HG03066 (cell line): Measurements from ENCODE around the gene BUB1B.

Experiments
- ATAC-seq: cut with Tn5 transposase; IDR thresholded peaks from one replicate; pipeline ENCODE4 v1.9.1; 2021; ENCODE audit warnings: low read depth; ENCODE audit not compliant: unreplicated experiment

The BUB1B gene

DNA sequence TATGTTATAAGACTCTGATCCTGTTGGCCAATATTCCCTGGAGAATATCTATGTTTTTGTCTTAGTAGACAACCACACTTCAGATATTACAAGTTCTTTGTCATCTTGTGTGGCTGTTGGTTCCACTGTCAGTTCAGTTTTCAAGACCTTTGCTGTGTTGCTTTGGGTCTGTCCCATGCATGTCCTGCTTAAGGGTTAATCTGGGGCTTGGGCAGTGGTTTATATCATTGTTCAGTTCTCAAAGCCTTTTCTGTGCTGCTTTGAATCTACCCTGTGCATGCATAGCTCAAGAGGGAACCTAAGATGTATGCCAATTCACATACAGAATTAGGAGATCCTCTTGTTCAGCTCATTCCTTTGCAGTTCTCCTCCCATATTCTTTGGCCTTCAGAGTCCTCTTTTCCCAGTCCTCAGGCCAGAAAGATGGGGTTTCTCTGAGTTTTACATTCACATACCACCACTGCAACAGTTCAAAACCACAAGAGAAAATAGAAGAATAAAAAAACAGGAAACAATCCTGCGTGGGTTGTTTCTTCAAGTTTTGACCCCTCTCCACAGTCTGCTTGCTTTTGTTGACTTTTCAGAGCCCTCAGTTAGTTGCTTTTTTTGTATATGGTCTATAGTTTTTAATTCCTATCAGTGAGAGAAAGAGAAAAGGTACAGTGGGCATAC lies 21.6 kb downstream of the BUB1B start:
- ATAC-seq, result no peak

DNA sequence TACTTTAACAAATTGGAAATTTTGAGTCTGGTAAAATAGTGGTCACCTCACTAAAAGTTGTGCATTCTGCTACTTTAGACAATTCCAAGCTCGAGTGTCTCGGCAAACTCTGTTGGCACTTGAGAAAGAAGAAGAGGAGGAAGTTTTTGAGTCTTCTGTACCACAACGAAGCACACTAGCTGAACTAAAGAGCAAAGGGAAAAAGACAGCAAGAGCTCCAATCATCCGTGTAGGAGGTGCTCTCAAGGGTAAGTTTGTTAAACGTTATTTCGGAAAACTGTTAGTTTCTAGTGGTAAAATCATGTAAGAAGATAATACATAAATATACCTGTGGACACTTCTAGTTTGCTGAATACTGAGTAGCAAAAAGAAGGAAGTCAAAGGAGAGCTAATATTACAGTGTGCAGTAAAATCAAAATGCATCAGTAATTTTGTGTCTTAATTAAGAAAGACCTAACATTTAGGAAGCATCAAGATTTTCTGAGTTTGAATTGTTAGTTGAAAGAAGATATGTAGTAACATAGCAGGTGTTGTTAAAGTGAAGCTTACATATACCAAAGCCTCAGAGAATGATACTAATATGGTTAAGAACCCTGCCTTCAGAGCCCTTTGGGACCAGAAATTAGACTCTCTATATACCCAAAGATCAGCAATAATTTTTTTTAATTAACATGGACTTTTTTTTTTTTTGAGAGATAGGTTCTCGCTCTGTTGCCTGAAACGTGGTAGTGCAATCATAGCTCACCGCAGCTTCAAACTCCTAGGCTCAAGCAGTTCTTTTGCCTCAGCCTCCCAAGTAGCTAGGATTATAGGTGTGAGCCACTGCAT lies 23.0 kb downstream of the BUB1B start:
- no peak for ATAC-seq

DNA sequence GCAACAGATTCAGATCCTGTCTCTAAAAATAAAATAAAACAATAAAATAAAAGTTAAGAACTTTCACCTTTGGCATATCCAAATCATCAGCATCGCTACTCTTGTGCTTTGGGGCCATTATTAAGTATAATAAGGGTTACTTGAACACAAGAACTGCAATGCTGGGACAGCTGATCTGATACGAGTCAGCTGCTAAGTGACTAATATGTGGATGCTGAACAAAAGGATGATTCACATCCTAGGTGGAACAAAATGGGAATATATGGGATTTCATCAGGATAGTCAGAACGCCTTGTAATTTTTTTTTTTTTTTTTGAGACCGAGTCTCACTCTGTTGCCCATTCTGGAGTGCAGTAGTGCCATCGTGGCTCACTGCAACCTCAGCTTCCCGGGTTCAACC lies 29.7 kb downstream of the BUB1B start:
- no peak for ATAC-seq

DNA sequence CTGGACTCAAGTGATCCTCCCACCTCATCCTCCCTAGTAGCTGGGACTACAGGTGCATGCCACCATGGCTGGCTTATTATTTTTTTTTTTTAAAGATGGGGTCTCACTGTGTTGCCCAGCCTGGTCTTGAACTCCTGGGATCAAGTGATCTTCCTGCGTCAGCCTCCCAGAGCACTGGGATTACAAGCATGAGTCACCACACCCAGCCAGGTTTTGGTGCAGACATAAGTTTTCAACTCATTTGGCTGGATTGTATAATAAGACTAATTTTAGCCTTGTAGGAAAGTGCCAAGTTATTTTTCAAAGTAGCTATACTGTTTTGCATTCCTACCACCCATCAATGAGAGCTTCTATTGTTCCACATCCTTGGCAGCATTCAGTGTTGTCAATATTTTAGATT lies 32.1 kb downstream of the BUB1B start:
- ATAC-seq, result no peak

DNA sequence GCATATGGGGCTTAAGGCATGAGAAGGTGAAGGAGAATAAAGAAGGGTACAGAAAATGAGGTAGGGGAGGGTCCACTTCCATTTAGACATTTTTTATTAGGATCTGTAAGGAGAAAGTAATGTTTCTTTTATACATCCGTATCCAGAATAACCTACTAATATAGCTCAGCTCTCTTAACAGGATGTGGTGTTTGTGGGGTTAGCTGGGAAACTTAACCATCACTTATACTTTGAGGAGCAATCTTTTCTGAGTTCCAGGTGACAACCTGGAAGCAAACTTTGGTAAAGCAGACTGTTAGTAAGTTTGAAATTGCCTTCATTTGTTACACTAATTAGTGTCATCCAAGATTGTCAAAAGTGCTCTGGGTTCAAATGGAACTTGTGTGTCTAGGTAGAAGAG lies 36.6 kb downstream of the BUB1B start:
- no peak for ATAC-seq

DNA sequence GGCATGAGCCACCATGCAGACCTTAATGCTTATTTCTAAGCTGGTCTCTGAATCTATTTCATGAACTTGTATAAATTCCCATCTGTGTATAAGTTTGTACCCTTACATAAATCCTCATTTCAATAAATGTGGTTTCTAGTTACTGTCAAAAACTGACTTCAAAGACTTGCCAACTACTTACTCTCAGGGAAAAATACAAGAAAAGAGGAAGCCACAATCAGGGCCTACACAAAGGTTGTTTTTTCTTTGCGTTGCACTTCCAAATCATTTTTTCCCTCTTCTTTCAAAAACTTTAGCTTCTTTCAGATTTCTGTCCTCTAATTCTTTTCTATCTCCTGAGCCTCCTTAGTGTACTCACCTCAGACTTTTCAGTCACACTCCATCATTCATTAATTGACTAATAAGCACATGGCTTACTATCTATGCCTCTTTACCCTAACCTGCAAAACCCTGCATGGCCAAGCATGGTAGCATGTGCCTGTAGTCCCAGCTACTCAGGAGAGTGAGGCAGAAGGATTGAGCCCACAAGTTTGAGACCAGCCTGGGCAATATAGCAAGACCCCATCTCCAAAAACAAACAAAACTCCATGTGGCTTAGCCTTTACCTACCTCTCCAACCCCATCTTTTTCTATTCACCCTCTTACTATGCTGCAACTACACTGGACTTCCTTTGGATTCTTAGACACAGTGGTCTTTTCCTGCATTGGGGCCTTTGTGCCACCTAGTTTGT lies 37.7 kb downstream of the BUB1B start:
- no peak for ATAC-seq

DNA sequence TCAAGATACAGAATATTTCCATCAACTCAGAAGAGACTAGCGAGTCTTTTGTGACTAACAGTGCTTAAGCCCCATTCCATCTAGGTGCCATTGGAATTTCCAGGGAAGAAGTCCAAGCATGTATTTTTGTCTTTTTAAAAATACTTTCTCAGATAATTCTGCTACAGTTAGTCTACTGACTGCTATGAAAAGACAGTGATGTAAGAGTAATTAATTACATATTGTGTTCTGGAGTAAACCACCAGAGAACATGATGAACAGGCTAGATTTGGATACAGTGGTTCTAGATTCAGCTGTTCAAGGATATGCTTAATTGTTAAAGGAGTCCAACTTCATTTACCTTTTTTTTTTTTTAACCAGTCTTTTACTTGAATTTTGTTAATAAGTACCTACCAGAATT lies 43.2 kb downstream of the BUB1B start:
- no peak for ATAC-seq

DNA sequence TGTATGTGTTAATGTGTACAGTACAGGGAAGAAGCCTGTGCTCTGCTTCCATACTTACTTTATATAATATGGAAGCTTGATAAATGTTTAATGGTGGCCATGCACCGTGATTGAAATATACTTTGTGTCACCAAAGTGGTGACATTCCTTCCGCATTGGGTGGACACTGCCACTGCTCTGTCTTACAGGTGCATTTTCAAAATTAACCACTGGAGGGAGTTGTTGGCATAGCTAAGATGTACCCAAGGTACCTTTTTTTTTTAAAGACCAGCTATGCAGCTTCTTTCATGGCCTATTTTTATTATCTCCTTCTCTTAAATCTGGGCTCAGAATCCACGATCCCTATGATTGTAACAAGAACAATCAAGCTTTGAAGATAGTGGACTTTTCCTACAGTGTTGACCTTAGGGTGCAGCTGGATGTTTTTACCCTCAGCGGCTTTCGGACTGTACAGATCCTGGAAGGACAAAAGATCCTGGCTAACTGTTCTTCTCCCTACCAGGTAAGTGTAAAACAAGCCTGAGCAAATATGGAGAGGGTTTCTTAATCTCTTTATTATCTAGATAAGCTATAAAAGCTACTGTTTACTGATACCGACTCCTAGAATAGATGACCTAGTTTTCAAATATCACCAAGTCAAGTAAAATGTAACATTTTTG lies 56.4 kb downstream of the BUB1B start:
- ATAC-seq, result no peak

DNA sequence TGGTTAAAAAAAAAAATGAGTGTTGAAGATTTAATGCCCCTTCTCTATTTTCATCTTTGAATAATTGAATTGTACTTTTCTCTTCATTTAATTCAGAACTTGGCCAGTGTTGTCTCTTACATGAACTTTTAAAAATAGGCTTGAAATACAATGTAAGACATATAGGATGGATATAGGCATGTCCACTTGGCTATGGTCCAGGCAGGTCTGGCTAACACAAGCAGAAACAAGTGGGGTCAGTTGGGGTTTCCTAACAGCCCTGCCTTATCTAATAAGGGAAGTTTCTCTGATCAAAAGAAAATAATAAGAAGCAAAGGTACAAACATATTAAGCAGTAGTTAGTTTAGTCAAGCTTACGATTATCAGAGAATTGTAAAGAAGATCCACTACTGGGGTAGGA lies 58.9 kb downstream of the BUB1B start:
- no peak for ATAC-seq

DNA sequence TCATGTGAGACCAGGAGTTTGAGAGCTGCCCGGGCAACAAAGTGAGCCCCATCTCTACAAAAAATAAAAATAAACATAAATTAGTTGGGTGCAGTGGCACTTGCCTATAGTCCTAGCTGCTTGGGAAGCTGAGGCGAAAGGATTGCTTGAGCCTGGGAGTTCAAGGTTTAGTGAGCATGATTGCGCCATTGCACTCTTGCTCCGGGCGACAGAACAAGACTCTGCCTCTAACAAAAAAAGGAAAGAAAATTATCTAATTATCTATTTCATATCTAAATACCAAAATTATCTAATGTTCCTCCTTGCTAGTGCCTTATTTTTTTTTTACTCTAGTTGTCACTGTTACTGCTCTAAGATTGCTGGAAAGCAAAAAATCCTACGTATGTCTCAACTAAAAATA lies 61.3 kb downstream of the BUB1B start:
- no peak for ATAC-seq

DNA sequence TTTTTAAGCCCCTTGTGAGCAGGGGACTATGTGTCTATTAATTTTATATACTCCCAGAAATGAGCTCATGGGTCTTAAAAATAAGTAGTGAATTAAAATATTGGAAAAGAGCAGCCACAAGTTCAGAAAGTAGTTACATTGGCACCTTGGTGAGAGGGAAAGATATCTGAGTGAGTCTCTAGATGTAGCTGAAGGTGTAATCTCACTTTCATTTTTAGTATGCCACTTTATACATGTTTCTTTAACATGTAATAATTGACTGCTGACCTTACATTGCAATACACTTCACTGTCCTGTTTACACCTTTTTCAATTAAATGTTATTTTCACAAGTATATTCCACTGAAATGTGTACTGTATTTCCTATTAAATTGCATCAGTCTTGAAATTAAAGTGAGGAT lies 65.9 kb downstream of the BUB1B start:
- ATAC-seq, result no peak

DNA sequence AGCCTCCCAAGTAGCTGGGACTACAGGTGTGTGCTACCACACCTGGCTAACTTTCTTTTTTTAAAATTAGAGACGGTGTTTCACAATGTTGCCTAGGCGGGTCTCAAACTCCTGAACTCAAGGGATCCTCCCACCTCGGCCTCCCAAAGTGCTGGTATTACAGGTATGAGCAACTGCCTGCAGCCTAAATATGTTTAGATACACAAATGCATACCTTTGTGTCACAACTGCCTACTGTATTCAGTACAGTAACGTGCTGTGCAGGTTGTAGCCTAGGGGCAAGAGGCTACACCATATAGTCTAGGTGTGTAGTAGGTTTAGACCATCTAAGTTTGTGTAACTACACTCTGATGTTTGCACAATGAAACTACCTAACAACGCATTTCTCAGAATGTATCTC lies 68.4 kb downstream of the BUB1B start:
- no peak for ATAC-seq

DNA sequence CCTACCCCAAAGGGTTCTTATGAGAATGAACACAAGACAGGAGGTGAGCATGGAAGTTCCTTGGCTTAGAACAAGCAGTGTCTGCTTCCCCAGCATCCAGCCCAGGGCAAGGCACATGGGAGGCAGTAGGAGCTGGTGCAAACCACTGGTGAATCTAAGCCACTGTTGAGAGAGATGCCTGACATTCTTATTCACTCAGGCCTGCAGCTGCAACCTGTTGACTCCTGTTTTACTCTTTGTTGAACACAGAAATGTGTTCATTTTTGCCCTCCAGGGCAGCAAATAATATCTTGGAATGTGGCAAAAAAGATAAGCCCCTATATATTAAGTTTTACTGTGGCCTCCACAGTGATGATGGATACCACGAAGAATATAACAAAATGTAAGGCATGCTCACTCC lies 69.1 kb downstream of the BUB1B start:
- ATAC-seq, result no peak

DNA sequence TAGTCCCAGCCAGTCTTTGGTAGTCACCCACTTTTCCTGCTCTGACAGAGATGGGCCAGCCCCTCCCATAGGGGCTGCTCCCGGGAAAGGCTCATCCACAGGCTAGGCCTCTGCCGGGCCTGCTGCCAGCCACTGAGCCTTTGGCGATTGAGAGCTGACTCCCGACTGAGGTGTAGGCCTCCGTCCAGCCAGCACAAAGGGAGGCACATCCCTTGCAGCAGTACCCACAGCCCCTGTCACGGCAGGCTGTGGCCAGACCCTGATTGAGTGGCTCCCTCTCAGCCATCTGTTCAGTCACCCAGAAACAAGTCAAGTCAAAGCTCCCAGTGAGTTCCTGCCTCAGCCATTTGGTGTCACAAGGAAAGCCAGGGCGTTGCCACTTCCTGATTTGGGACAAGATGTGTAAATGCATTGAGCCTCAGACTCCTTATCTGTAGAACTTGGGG lies 71.8 kb downstream of the BUB1B start:
- no peak for ATAC-seq

DNA sequence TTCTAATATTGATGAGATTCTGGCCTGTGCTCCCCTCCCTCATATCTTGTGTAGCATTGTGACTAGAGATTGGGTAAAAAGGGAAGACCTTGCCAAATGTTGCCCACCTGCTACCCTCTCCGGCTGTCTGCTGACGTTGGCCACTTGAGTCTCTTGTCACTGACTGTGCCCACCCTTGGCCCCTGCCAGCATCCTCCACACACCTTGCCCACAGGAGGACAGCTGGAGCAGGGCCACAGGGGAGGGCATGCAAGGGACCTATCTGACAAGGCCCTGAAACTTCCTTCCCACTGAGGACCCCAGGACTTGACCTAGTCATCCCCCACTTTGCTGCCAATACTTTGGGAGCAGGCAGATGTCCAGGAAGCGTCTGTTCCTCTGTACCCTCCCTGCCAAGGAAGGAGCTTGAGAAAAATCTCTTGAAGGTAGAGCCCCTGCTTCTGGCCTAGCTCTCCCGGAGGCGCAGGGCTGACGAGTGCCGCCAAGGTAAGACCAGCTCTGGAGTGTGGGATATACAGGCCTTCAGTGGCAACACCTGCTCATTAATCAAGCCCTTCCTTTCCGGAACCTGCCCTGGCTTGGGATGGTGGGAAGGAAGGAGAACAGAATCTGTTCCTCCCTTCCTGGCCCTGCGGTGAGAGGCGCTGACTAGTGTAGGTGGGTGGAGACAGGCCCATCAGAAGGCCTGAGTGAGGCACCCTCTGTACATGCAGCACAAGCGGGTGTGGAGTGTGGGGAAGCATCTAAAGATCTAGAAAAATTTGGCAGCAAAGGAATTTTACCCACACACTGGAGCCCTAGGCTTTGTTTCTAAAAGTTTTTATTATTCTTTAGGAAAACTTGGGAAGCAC lies 73.1 kb downstream of the BUB1B start:
- ATAC-seq, result no peak

DNA sequence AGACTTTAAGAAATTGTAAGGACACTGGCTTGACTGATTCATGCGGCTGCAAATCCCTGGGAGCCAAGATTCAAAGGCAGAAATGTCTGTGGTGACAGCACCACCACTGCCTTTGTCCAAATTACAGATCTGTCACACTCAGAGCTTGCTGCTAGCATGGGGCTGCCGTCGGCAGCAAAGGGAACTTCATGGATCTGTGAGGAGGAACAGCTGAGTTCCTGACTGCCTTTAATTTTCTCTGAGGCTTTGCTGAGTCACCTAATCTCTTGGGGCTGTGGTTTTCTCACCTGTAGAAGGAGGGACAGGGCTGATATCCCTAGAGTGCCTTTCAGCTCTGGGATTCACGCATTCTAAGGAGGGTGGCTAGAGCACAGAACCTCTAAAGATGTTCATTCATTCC lies 73.9 kb downstream of the BUB1B start:
- no peak for ATAC-seq

DNA sequence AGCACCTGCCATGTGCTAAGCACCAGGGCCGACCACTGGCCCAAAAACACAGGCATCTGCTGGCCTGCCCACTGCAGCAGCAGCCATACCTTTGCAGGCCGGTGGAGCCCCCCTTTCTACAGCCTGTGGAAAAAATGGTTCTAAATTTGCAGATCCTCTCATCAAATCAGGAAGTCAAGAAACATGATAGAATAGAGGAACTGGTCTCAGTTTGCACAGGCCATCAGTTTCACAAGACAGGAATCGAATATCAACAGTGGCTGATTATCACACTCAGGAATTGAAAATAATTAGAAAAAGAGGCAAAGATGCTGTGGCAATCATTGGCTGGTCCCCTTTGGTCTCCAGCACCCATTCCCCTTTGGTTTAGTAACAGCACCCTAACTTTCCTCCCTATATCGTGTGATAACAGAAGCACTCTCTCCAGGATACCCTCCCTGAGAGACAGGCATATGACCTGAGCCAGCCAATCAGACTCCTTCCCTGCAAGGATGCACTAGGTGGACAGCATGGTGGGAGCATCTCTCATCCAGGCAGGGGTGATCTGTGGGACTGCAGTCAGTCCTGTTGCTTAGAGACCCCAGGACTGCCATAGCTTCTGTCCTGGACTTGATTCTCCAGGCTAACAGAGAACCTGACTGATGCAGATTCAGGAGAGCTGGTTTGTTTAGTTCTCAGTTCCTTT lies 74.5 kb downstream of the BUB1B start:
- ATAC-seq, result no peak

DNA sequence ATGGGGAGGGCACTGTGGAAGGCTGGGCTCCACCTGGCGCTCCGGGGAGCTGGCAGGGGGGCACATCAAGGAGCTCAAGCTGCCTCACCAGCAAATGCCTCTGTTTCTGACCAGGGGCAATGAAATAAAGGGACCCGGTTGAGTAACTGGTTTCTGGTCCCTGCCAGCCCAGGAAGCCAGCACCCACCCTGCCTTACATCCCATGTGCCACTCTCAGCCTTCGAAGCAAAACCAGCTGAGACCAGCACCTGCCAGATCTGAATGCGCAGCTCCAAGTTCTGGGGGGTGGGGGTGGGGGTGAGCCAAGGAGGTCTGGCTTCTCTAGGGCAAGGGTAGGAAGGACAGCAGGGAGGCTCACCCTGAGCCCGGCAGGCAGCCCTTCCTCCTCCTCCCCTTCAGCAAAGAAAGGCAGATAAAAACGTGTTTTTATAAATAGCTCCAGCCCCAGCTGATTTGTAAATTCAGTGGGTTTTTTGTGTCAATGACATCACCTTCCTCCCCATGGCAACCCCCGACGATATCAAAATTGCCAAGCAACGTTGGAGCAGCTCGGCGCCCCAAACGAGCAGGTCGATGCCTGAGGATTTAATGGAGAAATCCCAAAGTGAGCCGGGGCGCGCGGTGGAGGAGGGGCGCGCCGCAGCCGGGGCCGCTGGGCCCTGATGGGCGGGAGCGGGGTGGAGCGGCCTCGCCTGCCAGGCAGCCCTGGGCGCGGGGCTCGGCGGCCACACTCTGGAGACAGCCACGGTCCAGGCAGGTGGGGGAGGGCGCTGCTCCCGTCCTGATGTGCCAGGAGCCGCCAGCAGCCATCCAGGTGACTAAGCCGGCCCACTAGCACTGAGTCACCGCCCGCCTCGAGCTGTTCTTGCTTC lies 77.9 kb downstream of the BUB1B start, which contains the start of gene PAK6:
Gene PAK6 (plus strand): TSS at position 532 of the 872 bp plus-strand sequence. CDS start 25,723 bp downstream, outside the sequence.
- no peak for ATAC-seq

DNA sequence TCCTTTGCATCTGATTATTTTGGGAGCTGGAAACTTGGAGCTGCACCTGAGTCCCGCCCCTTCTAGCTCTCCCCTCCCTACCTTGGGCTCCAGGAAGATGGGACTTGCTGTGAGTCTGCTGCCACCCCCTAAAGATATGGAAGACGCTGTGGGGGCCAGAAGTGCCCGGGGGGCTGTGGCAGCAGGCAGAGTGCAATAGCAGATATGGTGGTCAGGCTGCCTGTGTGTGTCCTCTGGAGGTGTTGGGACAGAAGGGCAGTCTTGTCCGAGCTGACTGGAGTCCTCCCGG lies 78.5 kb downstream of the BUB1B start:
- ATAC-seq, result no peak
